DMS 273 (cell line): ENCODE results near the gene SMARCD2.

Source experiments
- DNase-seq: peaks from one replicate; lab custom pipeline; 2025; ENCODE audit not compliant: unreplicated experiment; lab: John Stamatoyannopoulos, UW

The SMARCD2 gene

DNA sequence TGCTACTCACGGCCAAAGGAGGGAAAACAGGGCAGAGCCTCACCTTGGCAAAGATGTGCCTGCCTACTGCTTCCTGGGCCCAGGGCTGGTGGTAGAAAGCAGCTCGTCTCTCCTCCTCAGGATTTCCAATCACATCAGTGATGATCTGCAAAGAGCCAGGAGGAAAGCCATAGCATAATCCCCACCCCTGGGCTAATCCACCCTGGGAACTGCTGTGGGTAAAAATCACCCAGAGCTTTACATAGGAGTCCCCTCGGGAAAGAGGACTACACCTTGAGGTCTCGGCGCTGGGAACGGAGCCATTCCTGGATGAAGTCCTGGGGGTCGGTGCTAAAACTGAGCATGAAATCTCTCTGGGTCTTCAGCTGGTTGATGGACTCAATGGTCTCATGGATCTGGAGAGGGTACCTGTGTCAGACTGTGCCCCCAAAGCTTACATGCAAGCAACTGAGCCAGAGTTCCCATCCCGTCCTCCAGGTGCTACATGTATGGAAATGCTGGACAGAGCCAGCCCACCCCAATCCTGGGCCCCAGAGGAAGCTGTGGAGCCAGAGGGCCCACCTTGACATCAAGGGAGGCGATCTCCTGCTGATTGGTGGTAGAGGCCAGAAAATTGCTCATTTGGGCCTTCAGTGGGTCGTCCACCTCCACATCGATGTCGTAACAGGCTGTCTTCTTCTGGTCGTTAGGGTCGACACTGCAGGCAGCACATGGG lies 9.3 kb downstream of the SMARCD2 start:
- DNase-seq: no peak

DNA sequence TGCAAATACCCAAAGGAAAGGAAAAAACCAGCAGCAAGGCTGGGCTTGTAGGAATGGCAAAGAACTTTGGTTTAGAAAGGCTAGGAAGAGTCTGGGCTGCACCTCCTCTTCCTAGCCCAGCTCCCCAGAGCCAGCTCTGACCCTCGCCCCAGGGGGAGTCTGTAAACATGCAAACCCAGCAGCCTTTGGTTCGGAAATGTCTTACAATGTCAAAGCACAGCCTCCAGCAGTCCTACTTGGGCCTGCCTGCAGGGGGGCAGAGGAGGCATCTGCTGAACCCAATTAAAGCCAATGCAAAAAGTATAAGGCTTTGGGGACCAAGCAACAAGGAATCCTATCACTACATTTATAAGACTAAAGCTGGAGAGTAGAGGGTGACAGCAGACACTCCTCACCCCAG lies 10.0 kb downstream of the SMARCD2 start:
- DNase-seq: peak; percentile 41

DNA sequence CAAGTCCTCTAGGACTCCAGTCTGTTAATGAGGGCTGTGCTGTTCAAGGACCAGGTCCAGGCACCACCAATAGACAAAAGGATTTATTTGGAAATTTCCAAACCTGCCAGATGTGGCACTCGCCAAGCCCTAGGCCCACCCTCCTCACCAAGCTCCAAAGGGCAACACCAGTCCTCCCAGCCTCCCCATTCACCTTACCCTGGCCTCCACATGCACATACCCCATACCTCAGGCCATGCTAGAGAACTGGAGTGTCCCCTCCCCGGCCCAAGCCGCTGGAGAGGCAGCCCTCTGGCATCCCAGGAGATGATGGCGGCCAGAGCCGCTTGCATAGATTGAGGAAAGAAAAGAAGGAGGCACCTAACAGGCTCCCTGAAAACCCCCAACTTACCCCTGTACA lies 10.5 kb downstream of the SMARCD2 start:
- no peak for DNase-seq

DNA sequence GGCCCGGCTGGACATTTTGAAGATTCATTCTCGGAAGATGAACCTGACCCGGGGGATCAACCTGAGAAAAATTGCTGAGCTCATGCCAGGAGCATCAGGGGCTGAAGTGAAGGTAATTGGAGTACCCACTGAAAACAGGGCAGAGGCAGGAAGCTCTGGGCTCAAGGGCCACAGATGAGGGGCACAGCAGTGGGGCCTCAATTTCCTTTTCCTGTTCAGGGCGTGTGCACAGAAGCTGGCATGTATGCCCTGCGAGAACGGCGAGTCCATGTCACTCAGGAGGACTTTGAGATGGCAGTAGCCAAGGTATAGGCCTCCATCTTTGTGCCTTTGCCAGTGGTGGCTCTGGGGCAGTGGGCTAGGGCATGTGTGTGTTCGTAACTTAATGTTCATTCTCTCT lies 11.0 kb downstream of the SMARCD2 start:
- no peak for DNase-seq

DNA sequence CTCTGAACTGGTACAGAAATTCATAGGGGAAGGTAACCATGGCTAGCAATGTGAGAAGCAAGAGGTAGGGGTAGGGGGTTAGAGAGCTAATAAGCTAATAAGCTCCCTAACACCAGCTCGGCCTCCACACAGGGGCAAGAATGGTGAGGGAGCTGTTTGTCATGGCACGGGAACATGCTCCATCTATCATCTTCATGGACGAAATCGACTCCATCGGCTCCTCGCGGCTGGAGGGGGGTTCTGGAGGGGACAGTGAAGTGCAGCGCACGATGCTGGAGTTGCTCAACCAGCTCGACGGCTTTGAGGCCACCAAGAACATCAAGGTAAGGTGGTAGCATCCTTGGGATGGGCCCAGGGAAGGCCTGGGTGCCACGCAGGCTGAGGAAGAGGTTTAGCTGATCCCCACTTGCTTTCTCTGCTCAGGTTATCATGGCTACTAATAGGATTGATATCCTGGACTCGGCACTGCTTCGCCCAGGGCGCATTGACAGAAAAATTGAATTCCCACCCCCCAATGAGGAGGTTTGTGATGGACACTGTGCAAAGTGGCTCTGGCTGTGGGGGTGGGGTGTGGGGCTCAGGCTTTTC lies 11.5 kb downstream of the SMARCD2 start:
- no peak for DNase-seq

DNA sequence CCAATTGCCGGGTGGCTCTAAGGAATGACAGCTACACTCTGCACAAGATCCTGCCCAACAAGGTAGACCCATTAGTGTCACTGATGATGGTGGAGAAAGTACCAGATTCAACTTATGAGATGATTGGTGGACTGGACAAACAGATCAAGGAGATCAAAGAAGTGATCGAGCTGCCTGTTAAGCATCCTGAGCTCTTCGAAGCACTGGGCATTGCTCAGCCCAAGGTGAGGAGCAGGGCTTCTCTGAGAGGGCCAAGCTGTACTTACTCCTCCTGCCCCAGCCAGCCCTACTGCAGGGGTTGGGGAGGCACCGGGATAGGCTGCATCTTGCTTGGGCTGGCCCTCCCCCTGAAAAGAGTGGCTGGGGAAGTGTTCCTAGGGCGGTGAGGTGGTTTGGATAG lies 12.2 kb downstream of the SMARCD2 start:
- no peak for DNase-seq

DNA sequence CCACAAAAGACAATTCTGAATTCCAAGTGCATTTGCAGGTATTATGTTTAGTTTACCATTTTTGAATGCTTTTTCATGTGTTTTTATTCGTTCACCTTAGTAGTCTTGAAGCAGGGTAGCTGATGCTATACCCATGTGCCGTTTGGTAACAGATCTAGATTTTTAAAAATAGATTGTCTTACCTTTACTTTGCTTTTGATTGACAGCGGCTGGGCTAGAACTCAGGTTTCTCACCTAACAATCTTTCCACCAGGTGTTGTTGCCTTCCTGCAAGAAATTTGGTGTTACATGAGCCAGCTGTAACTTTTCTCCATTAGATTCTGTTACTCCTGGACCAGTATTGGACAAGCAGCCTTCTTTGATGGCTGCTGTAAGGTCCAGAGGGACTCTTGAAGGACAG lies 13.5 kb downstream of the SMARCD2 start:
- DNase-seq: no peak

DNA sequence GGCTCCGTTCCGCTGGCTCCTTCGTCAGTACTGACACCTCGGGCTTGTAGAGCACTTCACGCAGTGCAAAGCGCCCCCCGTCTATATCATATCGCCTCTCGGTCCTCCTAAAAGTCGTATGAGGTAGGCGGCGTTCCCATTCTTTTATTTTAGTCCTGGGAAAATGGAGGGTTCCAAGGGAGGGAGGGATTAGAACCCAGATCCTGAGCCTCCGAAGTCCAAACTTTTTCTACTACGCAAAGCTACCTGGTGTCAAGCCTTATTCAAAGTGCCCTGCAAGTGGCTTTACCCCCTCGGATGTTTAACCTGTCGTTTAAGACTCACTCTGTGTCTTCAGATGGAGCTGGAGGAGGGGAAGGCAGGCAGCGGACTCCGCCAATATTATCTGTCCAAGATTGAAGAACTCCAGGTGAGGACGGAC lies 14.7 kb downstream of the SMARCD2 start:
- no peak for DNase-seq

DNA sequence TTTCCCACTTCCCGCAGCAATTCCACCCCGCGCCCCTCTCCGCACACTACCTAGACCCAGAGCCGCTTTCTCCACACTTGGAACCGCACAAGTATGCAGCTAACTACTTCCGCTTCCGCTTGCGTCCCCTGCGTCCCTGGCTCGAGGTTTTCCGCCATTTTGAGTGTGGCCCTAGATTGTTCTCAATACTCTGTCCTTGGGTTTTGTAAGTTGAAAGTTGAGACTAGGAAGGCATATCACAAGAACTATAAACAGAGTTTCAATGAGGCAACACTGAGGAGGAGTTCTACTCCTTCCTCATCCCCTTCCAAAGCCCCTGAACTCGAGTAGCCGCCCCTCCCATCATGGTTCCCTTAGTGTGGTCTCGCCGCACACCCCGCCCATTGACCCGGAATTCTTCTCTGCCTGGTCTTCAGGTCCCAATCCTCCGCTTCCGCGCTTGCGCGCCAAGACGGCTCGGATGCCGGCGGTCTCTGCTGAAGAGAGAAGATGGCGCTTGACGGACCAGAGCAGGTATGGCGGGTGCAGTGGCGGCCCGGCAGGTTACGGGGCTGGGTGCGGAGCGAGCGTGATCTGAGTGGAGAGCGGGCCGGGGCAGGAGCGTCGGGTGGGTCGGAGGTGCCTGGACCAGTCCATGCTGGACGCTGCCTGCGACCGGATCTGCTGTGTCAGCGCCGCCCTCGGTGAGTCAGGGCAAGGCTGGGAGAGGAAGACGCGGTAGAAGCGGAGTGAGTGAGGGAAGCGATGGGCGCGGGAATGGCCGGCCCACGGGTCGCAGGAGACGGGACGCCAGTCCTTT lies 15.3 kb downstream of the SMARCD2 start, which contains the start of the genes FTSJ3 and PSMC5:
TSS of gene FTSJ3 (minus strand) at position 662 of the 799 bp plus-strand sequence. CDS start 761 bp downstream, outside the sequence.
TSS of gene PSMC5 (plus strand) at position 430 of the 799 bp plus-strand sequence. CDS start at position 490, 60 bp downstream.
- DNase-seq: peak; percentile 98

DNA sequence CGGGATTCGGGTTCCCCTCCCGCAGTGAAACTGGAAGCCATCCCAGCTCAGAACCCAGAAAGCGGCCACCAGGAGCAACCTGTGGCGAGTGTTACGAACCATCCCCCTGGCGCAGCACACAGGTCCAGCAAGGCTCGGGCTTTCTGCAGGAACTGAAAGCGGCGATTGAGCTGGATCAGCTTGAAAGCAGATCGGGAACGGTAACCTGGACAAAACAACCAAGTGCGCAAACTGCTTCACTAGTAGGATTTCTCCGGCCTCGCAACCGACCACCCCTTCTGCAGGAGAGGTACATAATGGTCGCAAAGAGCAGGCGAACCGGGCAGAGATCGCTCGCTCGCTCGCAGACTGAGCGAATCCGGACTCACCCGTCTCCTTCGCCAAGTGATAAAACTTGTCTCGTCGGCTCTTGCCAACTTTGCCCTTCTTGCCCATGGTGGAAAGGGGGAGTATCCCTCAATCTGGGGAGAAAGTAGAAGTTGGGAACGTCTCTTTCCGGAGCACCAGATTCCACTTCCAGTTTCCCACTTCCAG lies 15.9 kb downstream of the SMARCD2 start:
- DNase-seq: peak; percentile 77

DNA sequence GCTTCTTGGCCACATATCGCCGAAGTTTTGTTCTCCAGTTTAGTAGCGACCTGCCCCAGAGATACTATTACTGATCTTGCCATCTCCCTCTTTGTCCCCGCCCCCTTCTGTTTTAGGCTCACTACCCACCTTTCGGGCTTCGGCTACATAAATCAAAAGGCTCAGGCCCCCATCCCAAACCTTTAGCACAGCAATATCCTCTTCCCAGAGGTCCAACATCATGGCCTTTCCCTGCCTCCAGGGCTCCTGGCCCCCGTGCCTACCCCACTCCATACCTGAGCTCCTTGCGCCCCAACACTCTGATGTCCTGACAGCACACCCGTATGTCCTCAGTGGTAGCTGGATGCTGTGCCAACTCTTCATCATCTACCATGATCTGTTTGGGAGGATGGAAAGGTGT lies 18.1 kb downstream of the SMARCD2 start:
- no peak for DNase-seq

DNA sequence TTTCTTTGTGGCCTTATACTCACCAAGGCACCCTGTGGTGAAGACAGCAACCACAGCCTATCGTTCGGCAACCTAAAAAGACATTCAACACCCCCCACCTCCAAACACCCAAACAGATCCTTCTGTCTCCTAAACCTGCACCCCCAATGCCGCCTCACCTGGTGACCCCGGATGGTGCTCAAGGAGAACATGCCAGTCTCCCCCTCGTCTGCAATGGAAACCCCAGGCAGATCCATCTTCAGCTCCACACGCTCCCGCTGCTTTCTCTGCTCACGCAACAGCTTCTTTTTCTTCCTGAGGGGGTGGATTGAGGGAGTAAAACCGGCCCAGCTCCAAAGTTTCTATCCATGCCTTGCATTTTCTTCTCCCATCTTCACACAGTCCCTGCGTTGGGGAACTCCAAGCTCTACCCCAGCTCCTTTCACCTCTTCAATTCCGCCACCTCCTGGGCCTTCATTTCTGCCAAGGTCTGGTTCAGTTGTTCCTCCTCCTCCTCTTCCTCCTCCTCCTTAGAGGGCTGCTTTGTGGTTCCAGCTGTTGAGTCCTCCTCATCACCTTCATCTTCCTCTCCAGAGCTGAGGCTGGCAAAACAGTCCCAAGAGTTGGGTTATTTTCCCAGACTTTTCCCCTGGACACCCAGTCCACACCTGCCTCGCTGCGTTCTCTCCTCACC lies 18.7 kb downstream of the SMARCD2 start:
- no peak for DNase-seq

DNA sequence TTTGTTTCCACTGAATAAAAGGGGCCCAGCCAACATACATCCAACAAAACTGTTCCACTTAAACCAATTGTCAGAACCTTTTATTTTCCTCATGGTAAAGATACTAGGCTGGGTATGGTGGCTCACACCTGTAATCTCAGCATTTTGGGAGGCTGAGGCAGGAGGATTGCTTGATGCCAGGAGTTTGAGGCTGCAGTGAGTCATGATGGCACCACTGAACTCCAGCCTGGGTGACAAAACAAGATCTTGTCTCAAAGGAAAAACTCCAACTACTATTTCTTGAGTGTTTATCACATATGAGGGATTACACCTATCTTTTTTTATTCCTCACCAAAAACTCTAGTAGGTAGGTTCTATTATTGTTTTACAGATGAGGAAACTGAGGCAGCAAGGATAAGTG lies 19.9 kb downstream of the SMARCD2 start:
- no peak for DNase-seq

DNA sequence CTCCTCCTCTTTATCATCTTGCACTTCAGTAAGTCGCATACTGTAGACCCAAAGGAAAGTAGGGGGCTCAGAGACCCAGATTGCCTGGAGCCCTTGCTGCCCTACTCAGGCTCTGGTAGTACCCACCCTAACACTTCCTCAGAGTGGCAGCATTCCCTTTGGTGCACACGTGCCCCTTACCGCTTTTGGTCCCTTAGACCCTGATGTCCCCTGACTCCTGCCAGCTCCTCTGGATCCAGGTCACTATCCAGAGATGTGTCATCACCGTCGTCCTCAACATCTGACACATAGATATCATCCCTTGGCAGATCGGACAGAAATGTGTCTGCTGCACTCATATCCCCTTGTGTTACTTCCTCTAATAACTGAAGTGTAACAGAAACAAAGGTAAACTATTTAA lies 20.7 kb downstream of the SMARCD2 start:
- no peak for DNase-seq

DNA sequence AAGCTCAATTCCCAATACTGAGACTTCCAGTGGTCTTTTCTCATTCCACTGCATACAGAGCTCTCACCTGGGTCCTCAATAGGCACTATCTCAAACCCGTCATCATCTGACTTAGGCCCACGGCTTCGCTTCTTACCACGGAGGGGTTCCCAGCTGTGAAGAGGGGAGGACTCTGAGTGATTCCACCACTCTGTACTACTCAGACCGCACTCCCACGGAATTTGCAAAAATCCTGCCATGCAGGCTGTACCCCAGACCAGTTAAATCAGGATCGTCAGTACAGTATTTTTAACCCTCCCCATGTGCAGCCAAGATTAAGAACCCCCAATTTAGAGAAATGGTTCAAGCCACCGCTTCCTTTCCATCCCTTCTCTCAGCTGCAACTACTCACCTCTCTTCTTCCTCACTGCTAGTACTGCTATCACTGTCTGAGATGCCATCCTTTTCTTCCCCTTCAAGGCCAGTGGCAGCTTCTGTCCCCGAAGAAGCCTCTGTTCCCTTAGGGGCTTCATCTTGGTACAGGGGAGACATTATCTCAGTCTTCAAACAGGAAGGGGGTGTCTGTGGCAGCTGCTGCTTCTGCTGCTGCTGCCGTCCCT lies 21.4 kb downstream of the SMARCD2 start:
- DNase-seq: no peak

DNA sequence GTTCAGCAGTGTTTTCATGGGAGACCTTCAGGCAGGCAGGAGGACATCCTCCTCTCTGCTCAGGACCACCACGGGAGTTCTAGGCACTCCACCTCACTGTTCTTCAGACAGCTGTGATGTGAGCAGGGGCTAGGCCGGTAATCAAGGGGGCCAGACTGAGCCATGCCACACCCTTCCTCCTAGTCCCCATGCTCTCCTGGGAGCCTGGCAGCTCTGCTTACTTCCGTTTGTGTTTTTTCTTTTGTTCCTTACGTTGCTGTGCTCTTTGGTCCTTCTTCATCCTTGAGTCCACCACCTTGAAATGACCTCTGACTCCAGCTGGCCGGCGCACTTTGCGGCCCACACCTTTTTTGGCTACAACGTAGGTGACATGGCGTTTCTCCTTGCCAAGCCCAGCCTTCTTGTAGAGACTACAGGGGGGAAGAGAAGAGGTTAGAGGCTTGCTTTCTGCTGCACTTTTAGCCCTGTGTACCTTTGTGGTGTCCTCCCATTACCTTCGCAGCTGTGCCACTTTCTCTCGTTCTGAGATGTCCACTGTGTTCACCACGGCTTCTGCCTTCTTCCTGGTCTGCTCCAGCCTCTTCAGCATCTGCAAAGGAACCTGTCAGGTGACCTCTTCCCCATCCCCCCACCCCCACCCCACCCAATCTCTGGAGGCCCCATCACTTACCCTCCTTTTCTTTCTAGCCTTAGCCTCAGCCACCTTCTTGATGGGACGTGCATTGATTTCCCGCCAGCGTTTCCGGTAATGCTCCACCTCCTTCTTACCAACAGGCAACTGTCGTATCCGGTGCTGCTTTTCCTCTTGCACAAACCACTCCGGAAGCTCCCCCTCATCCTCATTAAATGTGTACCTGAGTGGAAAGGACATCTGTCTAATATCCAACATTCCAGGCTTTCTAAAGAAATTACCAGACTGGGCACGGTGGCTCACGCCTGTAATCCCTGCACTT lies 22.6 kb downstream of the SMARCD2 start:
- no peak for DNase-seq

DNA sequence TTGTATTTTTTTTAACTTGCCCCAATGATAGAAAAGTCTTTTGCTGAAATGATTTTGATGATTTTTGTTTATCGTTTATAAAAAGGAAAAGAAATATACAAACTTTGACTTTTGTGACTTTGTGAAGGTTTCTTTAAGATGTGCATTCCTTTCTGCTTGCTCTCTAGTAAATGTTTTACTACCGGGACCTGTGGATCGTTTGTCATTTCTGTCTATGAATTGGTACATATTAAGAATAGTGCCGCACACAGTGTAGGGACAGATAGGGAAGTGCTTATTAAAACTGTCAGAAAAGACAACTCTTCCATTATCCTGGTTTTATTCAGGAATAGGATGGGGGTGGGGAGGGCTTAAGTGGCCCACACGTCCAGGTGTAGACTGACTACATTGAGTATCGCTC lies 23.4 kb downstream of the SMARCD2 start:
- no peak for DNase-seq

DNA sequence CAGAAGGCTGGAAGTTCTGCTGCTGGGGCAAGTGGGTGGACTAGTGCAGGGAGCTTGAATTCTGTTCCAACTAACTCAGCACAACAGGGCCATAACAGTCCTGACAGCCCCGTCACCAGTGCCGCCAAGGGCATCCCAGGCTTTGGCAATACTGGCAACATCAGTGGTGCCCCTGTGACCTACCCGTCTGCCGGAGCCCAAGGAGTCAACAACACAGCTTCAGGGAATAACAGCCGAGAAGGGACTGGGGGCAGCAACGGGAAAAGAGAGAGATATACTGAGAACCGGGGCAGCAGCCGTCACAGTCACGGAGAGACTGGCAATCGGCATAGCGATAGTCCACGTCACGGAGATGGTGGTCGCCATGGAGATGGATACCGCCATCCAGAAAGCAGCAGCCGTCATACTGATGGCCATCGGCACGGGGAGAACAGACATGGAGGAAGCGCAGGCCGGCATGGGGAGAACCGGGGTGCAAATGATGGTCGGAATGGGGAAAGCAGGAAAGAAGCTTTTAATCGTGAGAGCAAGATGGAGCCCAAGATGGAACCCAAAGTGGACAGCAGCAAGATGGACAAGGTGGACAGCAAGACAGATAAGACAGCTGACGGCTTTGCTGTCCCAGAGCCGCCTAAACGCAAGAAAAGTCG lies 24.6 kb downstream of the SMARCD2 start:
- DNase-seq: no peak

DNA sequence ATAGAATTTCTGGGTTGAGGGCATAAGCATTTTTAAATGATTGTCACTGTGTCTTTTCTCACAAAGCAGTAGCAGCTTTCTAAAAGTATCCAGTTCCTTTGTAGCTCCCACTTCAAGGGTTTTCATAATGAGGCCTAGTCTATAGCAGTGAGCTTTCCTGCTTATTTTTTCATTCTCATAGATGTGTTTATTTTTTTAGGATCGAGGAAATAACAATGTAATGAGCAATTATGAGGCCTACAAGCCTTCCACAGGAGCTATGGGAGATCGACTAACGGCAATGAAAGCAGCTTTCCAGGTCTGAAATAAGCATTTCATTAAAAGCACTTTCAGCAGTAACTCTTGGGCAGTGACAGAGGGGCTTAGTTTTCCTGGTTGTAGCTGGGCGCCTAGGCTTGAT lies 25.8 kb downstream of the SMARCD2 start:
- DNase-seq: no peak
